Activated CD8-positive, alpha-beta memory T cell treated with anti-CD3 and anti-CD28 coated beads for 36 hours (primary cell): ENCODE results near the gene GINS2. TPM values are rescaled to one million over a fixed set of nuclear protein-coding genes. Genes with fewer than 3 reads are reported as not detected.

Experiments used
- CTCF ChIA-PET: fragments of 350-600 bp; sonication (Branson Sonifier 250); formaldehyde crosslinking; loops from one replicate; lab custom pipeline; 2021; ENCODE audit warnings: antibody characterized with exemption; lab: Charles Lee
- POLR2A ChIA-PET: fragments of 350-600 bp; sonication (Branson Sonifier 250); formaldehyde crosslinking; loops from one replicate; lab custom pipeline; 2021; ENCODE audit warnings: antibody characterized with exemption; lab: Charles Lee
- total RNA-seq, 2 experiments: library from RNA; stranded (reverse); gene quantifications; one replicate each; pipeline ENCODE4 v1.2.3, GENCODE V29; 2021

The GINS2 gene
- total RNA-seq, 2 experiments from 2014 or later = 75.6 to 79.0 TPM

DNA sequence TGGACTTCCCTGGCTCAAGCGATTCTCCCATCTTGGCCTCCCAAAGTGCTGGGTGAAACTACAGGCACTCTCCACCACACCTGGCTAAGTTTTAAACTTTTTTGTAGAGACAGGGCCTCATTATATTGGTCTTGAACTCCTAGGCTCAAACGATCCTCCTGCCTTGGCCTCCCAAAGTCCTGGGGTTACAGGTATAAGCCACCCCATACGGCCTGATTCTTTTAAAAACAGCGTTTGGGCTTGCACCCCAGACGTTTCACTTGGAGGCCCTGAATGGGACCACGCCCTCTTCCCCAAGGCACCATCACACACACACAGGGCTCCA, 29.4 kb upstream of the GINS2 start:
- ChIA-PET POLR2A (no interaction called here), CTCF (interaction anchor here (0.7 to 4.1 kb wide), 10 partner anchors 9 to 297 kb away, joined by 3 to 16 read pairs (median 4); no protein-coding TSS in a partner anchor)

DNA sequence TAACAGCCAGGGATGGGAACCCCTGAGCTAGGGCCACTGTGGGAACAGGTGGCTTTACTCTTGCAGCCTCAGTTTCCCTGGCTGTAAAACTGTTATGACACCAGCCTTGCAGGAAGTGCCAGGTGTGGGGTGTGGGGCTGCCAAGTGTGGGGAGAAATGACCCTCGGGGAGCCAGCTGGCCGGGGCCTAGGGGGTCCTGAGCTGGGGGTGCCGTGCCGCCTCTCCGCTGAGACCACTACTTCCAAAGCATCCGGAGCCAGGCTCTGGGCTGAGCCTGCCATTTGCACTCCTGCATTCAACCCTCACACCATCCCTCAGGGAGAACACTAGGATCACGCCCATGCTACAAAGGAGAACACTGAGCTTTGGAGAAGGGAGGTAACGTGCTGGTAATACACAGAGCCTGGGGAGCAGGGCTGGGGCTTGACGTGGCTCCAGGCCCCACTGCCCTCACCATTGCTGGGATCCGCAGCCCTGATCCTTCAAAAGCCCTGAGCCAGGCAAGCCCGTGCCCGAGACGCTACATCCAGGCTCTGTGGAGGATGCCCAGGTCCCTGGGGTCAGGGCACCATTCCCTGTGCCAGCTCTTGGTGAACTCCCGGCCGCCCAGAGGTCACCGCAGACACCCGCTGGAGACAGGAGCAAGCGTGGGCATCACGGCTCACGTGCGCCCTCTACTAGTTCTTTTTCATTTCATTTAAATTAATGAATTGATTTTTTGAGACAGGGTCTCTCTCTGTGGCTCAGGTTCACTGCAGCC, 28.8 kb upstream of the GINS2 start:
- POLR2A ChIA-PET = no interaction called here
- CTCF ChIA-PET = interaction anchor here (0.7 to 4.1 kb wide), 15 partner anchors 8 to 383 kb away, joined by 3 to 16 read pairs (median 4); partner anchors contain the start of gene GINS2

DNA sequence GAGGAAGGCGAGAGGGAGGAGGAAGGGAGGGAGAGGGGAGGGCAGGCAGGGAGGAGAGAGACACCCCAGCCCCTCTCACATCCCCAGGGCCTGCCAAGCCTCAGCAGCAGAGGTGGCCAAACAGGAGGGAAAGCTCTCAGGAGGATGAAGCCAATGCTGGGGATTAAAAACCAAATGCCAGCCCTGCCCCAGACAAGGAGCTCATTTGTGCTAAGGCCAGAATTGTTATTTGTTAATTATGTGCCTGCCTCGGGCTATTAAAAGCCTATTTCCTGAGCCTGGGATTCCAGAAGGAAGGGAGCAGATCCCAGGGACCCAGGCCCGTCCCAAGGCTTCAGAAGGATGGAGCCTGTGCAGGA, 27.9 kb upstream of the GINS2 start:
- ChIA-PET POLR2A (interaction anchor here (0.7 kb wide), 1 partner anchor 27 kb away, joined by 3 read pairs; no protein-coding TSS in a partner anchor), CTCF (interaction anchor here (0.7 to 4.1 kb wide), 8 partner anchors 20 to 382 kb away, joined by 3 to 16 read pairs (median 6); partner anchors contain the start of gene GINS2)

DNA sequence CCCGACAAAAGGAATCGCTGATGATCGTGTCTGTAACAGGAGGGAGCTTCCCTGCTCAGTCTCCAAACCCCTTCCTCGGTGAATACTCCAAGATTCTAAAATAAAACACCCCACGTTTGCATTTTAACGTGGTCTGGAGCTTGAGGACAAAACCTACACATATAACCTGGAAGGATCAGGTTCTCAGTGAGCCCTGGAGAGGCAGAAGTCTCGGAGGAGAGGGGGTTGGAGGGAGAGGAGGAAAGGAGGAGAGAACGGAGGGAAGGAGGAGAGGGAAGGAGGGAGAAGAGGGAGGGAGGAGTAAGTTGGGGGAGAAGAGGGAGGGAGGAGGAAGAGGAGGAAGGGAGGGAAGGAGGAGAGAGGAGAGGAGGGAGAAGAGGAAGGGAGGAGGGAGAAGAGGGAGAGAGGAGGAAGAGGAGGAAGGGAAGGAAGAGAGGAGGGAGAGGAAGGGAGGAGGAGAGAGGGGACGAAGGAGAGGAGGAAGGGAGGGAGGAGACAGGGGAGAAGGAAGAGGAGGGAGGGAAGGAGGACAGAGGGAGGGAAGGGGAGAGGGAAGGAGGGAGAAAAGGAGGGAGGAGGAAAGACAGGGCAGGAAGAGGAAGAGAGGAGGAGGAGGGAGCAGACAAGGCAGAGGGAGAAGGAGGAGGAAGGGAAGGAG, 27.4 kb upstream of the GINS2 start:
- ChIA-PET CTCF (interaction anchor here (0.6 to 4.1 kb wide), 6 partner anchors 21 to 296 kb away, joined by 4 to 16 read pairs (median 6); partner anchors contain the start of gene GINS2), POLR2A (interaction anchor here (0.7 kb wide), 1 partner anchor 27 kb away, joined by 3 read pairs; no protein-coding TSS in a partner anchor)

GRCh38 chr16:85715169-85716021, 26.6 kb upstream of the GINS2 start:
- ChIA-PET POLR2A (no interaction called here), CTCF (interaction anchor here (0.6 to 4.1 kb wide), 3 partner anchors 22 to 796 kb away, joined by 3 to 16 read pairs (median 5); no protein-coding TSS in a partner anchor)

GRCh38 chr16:85712801-85713200, 24.0 kb upstream of the GINS2 start:
- CTCF ChIA-PET = no interaction called here
- POLR2A ChIA-PET = no interaction called here

DNA sequence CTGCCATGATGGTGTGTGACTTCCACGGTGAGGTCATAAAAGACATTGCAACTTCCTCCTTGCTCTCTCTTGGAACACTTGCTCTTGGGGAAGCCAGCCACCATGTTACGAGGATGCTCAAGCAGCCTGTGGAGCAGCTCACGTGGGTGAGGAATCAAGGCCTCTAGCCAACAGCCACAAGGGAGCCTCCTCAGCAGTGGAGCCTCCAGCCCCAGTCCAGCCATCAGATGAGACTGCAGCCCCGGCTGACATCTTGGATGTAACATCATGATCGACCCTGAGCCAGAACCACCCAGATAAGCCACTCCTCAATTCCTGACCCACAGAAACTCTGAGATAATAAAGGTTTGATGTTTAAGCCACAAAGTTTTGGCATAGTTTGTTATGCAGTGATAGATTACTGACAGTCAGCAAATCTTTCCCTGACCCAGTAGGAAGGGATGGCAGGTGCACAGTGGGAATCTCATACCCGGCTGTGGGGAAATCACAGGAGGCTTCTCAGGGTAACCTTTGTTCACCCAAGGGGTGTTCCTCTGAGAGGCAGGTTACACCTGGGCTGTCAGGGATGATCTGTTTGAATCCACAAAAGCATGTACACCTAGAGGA, 23.3 kb upstream of the GINS2 start:
- POLR2A ChIA-PET = no interaction called here

GRCh38 chr16:85710732-85711131, 22.0 kb upstream of the GINS2 start:
- POLR2A ChIA-PET = no interaction called here
- CTCF ChIA-PET = interaction anchor here (0.7 kb wide), 1 partner anchor 68 kb away, joined by 3 read pairs; no protein-coding TSS in a partner anchor

More for the DNA sequence above, 23.3 kb upstream of the GINS2 start:
- CTCF ChIA-PET = interaction anchor here (1.2 kb wide), 1 partner anchor 53 kb away, joined by 5 read pairs; no protein-coding TSS in a partner anchor

DNA sequence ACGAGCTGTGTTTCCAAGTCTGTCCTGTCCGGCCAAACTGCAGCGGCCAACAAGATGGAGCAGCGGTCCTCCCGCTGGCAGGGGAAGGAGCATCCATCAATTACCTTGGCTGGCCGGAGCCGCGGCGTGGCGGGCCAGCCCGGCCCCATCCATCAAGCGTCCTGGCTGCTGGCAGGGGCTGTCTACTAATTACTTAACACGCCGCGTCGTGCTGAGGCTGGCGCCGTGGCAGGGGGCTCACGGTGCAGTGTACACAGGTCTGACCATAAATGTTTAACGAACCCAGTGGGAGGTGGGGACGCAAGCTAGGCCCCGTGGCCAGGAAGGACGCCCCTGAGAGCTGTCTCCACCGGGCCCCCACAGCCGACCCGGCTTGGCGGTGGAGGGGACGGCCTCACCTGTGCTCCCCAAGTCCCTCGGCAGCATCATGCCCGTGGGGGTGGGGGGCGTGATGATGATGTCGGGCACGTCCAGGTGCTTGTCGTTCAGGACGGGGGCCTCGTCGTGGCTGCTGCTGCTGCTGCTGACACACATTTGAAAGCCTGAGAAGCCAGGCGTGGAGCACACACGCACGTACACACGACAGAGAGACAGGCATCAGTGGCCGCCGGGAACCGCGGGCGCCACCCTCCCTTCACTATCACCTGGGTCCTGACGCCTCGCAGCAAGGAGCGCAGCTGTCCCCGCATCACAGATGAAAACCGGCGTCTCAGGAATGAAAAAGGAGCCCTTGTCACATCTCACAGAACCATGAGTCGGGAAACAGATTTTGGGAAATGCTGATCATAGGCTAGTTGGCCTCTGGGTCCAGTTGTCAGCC, 21.2 kb upstream of the GINS2 start:
- CTCF ChIA-PET = interaction anchor here (1.0 kb wide), 1 partner anchor 8 kb away, joined by 4 read pairs; no protein-coding TSS in a partner anchor
- POLR2A ChIA-PET = no interaction called here

- CTCF ChIA-PET = no interaction called here
- POLR2A ChIA-PET = no interaction called here
These were observed 19.6 kb upstream of the GINS2 start for GRCh38 chr16:85708338-85708737.

- CTCF ChIA-PET = no interaction called here
- POLR2A ChIA-PET = no interaction called here
These were observed 18.9 kb upstream of the GINS2 start for GRCh38 chr16:85707528-85708095.

DNA sequence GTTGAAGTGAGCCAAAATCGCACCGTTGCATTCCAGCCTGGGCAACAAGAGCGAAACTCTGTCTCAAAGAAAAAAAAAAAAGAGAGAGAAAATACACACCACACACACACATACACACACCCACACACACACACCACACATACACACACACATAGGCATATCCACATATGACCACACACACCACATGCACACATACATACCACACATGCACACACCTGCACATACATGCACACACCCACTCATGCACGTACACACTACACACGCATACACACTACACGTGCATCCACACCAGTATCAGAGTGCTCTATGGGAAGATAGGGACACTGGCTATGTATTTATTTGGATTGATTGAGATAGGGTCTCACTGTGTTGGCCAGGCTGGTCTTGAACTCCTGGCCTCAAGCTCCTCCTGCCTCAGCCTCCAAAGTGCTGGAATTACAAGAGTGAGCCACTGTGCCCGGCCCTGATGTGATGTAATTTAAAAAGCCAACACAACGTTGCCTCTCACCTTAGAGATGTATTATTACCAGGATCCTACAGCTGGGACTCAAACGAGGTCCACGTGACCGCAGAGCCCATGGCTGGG, 17.8 kb upstream of the GINS2 start:
- POLR2A ChIA-PET = interaction anchor here (0.6 kb wide), 1 partner anchor 58 kb away, joined by 9 read pairs; no protein-coding TSS in a partner anchor
- CTCF ChIA-PET = no interaction called here

GRCh38 chr16:85704900-85705846, 16.4 kb upstream of the GINS2 start:
- ChIA-PET CTCF (no interaction called here), POLR2A (no interaction called here)

DNA sequence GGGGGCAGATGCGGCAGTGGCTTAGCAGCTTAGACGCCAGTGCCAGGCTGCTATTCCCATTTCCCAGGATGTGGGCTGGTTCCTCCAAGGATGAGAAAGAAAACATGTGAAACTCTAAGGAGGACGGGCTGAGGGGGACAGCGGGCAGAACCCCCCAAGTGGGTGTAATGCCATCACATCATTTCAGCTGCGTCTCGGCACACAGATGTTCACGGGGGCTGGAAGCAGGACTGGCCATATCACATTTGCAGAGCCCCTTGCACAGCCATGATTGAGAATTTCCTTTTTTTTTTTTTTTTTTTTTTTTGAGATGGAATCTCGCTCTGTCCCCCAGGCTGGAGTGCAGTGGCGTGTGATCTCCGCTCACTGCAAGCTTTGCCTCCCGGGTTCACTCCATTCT, 15.3 kb upstream of the GINS2 start:
- ChIA-PET POLR2A (no interaction called here), CTCF (no interaction called here)

DNA sequence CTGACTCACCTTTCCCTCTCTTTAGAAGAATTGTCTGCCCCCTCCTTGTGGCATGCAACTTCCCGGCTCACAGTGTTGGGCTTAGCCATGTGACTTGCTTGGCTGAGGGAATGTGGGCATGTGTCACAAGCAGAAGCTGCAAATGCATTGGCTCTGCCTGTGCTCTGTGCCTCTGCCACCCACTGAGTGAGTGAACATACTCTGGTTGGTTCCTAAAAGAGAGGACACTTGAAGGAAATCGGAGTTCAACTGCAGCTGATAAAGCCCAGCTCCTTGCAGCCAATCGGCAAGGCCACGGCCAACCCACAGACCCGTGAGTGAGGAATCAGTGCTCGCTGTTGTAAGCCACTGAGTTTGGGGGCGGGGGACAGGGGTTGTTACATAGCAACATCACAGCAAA, 10.9 kb upstream of the GINS2 start:
- CTCF ChIA-PET = no interaction called here

GRCh38 chr16:85698935-85699558, 10.3 kb upstream of the GINS2 start:
- POLR2A ChIA-PET = no interaction called here
- CTCF ChIA-PET = interaction anchor here (1.1 kb wide), 1 partner anchor 9 kb away, joined by 3 read pairs; no protein-coding TSS in a partner anchor

More for the DNA sequence above, 10.9 kb upstream of the GINS2 start:
- POLR2A ChIA-PET = no interaction called here
